ENCODE measurements around the gene SLC5A11.
"Not testable (repeated sequence)": the region's sequence is repeated elsewhere in the genome, so short reads cannot be mapped to it uniquely, and the experiment has no call there.

GRCh38 chr16:24845031-24845365 is 765 bp upstream of the SLC5A11 start:
- TF ChIP-seq CTCF (conservative IDR thresholded peaks at IDR 0.05); ZFX (IDR thresholded peaks at IDR 0.05): not testable (repeated sequence)
